Activated T-cell treated with anti-CD3 and anti-CD28 coated beads, Interleukin-2, amount 50 U/mL, for 48 hours (primary cell): ENCODE data around the gene PABPN1L.

Experiments
- DNase-seq, 2 experiments: peaks; one replicate each; pipeline ENCODE4 v3.0.0-alpha.2; 2020

Gene PABPN1L

DNA sequence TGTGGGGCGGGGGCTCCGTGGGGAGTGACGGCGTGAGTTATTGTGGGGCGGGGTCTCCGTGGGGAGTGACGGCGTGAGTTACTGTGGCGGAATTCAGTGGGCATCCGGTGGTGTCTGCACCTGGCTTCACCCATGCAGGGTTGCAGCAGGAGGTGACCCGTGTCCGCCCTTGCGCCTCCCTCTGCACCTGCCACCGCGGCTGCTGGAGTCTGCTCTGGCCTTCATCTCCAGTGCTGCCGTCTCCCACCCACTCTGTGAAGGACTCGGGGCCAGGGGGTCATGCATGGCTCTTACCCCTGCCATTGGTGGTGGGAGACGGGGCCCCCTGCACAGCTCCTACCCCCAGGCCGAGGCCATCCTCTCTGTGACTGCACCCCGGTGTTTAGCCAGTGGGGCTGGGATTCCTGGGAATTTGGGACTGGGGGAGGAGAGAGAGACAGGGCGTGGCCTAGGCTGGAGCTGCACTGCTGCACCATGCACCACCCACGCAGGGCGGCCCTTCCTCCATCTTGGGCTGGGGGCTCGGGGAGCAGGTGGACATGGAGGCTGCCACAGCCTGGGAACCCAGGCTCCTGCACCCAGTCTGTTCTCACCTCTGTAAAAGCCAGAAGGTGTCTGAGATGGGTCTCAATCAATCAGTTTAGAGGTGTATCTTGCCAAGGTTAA is 1.3 kb upstream of the PABPN1L start:
- no peak for DNase-seq

DNA sequence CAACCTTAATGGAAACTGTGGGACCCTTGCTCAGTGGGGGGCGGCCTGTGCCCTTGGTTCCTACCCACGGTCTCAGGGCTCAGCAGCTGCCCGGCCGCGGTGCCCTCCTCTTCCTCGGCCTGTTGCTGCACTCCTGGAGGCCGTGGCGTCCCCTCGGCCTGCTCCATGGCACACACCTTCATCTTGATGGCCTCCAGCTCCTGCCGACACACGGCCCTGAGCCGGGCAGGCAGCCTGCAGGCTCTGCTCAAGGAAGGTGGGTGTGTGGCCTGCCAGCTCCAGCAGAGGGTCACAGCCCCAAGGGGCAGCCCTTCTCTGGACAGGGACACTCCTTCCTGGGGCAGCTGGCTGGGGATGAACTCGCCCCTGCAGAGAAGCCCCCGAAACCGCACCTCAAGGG is 718 bp downstream of the PABPN1L start:
- no peak for DNase-seq

DNA sequence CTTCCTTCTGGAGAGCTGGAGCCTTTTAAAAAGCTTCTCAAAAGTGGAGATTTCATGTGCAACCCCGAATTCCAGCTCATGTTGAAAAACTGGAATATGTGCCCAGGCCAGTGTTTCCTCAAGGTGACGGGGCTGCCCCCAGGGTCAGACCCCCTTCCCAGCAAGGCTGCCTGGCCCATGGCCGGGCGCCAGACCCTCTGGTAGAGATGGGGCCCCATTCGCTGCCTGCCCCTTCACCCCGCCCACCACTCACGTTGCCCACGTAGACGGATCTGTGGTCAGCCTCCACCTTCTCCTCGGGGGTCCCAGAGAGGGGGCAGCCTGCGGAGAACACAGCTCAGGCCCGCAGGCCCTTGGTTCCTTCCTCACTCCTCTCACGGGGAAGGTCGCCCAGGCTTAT is 1.1 kb downstream of the PABPN1L start:
- DNase-seq: no peak

DNA sequence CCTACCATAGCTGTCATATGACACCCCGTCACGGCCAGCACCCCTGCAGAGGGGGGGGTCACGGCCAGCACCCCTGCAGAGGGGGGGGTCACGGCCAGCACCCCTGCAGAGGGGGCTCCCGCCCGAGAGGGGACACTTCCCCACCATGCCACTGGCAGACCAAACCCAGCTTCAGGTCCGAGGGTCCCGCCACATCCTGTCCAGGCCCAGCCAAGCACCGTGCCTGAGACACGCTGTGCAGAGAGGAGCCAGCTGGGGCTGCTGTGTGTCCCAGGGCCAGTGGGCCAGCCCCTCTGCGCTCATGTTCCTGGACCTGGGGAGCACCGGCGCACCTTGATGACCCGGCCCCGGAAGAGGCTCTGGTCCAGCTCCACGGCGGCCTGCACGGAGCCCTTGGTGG is 1.9 kb downstream of the PABPN1L start:
- no peak for DNase-seq

DNA sequence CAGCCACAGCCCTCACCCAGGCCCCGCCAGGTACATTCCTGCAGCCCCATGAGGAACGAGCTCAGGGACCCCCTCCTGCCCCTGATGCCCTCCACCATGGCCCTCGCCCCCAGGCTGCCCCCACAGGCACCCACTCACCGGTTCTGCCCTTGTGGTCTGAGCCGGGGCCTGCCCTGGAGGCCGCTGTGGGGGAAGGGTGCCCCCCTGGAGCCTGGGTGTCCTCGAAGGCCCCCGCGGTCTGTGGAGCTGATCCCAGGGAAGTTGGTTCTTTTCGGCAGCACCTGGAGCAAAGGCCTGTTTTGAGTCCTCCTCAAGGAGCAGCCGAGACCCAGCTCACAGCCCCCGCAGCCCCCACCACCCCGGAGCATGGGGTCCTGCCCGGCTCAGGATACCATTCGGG is 2.4 kb downstream of the PABPN1L start:
- DNase-seq: no peak

DNA sequence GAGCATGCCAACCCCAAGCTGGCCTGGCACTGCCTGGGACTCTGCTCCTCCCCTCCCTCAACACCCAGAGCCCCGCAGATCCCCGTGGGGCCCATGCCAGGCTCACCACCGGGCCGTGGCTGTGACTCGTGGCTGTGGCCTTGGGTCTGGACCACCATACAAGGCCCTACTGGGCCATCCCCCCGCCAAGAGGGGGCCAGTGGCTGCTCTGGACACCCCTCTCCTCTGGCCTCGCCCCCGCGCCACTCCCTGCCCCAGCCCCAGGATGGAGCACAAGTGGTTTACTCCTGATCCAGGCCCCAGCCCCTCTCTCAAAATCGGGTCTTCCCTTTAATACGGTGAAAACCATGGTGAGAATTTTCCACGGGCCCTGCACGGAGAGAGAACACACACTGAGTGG is 3.0 kb downstream of the PABPN1L start:
- no peak for DNase-seq

DNA sequence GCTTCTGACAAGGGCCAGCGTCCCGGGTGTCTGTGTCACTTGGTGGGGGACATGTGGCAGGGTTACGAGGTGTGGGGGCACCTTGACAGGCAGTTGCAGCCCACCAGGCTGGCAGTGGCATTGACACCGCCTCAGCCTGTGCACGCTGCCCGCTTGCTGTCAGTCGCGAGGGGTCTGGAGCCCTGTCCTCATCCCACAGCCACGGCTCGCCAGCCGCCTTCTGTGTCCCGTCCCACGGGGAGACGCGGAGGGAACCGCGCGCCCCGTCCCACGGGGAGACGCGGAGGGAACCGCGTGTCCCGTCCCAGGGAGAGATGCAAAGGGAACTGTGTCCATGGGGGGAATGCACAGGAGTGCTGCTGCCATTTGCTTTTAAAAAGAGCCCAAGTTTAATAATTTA is 3.5 kb downstream of the PABPN1L start:
- DNase-seq: no peak

DNA sequence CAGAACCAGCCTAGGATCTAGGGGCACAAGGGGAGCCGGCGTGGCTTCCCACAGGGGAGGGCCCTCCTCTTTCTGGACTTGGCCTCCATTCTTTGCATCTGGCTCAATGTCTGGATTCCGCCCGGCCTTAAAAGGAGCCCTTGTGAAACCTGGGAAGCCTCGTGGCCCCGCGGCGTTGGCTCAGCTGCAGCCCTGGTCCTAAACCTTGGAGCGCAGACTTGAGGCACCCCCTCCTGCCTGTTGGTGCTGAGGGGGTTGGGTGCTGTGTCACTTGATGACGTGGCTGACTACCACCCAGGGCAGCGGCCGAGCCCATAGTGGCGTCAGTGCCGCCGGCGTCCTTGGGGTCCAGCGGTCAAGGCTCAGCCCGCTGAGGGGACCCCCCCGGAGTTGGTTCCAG is 5.1 kb downstream of the PABPN1L start:
- no peak for DNase-seq

DNA sequence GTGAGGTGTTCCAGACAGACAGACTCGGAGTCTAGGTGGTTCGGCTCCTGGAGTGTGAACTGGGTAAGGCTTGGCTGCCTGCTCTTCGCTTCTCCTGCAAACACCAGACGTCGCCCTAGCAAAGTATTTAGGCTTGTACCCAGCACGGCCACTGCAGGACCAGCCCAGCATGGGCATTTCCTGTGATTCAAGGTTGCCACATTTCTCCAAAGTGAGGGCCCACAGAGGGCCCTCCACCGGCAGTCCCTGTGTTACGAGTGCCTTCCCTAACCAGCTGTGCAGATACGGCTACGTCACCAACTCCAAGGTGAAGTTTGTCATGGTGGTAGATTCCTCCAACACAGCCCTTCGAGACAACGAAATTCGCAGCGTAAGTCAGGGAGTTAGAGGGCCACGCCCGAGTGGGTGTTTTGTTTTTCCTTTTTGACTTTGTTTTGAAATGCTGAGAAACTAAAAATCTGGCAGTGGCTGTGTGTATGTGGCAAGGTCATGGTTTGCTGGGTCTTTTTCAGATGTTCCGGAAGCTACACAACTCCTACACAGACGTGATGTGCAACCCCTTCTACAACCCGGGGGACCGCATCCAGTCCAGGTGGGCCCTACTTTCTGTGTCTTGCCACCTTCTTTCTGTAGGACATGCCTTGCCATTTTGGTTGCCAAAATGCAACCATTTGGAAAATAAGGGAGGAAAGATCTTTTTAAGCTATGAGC is 6.9 kb downstream of the PABPN1L start:
- DNase-seq: no peak

DNA sequence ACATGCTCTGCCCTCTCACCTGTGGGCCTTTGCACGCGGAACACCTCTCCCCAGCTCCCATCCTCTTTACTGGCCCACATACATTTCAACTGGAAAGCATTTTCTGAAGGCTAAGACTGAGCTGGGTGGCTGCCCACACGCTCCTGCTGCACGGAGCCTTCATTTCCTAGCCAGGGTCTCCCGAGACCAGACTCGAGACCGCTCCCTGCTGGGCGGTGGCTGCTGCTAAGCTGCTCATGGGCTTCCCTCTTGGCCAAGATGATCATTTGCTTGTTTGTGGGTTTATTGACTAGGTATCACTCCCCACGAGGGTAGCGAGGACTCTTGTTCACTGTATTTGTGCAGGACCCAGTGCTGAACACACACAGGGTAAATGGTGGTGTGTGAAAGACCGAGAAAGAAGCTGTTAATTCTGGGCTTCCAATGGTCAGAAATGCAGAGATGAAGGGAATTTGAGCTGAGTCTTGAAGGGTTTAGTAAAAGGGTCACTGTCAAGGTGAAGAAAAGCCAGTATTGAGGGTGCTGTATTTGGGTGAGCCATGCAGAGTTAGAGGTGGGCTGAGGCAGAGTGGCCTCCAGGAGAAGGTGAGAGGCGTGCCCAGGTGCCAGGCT is 8.6 kb downstream of the PABPN1L start:
- DNase-seq: peak; percentile 84 to 85

DNA sequence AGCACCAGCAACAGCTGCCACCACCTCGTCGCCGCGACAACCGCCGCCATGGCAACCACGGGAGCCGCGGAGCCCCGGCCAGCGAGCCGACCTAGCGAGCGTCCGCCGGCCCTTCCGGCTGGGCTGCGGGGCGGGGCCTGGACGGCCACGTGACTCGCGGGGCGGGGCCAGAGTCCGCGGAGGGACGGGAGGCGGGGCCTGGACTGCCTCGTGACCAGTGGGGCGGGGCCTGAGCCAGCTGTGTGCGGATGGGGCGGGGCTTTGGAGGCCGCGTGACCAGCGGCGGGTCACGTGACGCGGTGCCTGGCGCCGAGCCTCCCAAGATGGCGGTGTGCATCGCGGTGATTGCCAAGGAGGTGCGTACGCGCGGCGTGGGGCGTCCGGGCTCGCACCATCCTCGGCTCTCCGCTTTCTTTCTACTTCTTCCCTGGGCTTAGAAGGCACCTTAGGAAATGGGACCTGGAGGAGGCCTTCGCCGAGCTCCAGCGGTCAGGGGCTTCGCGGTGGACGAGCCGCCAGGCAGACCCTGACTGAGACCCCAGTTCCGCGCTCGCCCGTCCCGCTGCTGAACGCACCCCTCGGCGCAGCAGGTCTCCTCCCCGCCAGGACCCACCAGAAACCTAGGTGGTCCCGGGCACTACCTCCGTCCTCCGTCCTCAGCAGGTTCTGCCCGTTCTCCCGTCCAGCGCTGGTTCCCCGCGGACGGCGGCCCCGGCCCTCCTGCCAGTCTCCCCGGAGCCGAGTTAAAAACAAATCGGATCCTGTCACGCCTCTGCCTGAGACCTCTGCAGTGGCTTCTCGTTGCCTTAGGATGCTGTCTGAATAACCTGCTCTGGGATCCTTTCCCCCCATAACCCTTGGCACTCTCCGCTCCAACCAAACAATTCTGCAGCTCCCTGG is 9.4 kb downstream of the PABPN1L start, which contains the start of the genes GALNS and TRAPPC2L:
TSS of gene GALNS (minus strand) at position 120 of the 900 bp plus-strand sequence. CDS start at position 50, 70 bp downstream.
TSS of gene TRAPPC2L (plus strand) at position 300 of the 900 bp plus-strand sequence. CDS start at position 324, 24 bp downstream.
- peak; percentile 99 to 100 for DNase-seq

DNA sequence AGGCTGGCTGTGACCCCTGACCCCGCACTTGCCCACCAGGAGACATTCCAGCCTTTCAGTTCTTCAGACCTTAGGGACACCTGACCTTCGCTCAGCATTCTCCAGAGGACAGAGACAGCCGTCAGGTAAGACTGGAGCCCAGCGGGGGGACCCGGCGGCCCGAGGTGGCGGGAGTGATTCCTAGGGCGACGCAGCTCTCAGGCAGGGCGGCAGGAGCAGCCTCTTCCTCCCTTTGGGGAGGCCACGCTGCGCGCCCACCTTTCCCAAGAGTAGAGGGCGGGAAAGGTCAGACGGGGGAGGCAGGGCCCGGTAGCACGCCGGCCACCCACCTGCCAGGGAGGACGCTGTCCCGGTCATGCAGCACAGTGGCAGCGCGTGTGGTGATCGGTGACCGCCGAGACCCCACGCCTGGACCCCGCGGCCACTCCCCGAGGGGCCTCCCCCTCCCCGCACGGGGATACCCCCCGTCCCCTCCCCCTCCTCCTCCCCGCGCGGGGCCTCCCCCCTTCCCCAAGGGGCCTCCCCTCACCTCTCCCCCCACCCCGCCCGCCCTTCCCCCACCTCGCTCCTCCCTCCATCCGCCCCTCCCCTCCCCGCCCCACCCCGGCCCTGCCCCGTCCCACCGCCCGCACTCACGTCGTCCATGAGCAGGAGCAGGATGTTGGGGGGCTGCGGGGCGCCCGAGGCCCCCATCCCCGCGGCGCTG is 10.2 kb downstream of the PABPN1L start:
- DNase-seq: peak; percentile 24 to 36

DNA sequence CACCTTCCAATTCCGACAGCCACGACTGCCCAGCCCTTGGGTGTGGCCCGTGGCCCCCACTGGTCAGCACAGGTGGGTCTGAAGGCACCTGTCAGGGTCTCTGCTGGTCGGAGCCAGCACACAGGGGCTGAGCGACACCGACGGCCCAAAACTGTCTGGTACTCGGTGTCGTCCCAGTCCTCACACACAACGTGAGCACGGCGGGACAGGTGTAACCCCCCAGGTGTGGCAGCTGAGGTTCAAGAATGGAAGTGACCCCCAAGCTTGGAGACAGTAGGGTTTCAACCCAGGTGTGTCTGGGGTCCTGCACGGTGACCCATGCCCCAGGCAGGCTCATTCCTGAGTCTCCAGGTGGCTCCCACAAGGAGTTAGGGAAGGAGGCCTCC is 10.7 kb downstream of the PABPN1L start:
- no peak for DNase-seq

DNA sequence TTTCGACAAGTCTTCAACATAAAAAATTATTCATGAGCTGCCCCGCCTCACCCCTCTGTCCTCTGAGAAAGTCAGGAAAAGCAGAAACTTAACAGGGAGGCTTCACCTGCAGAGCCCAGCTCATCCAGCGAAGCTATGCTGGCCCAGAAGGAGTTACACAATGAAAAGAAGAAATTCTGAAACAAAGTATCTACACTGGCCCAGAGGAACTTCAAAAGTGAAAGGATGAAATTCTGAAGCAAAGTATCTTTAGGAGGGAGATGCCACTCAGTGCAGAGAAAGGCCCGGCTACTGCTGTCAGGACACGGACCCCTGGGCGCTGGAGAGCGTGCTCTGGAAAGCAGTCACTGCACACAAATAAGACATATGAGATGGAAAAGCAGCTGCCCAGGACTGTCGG is 11.3 kb downstream of the PABPN1L start:
- DNase-seq: no peak

DNA sequence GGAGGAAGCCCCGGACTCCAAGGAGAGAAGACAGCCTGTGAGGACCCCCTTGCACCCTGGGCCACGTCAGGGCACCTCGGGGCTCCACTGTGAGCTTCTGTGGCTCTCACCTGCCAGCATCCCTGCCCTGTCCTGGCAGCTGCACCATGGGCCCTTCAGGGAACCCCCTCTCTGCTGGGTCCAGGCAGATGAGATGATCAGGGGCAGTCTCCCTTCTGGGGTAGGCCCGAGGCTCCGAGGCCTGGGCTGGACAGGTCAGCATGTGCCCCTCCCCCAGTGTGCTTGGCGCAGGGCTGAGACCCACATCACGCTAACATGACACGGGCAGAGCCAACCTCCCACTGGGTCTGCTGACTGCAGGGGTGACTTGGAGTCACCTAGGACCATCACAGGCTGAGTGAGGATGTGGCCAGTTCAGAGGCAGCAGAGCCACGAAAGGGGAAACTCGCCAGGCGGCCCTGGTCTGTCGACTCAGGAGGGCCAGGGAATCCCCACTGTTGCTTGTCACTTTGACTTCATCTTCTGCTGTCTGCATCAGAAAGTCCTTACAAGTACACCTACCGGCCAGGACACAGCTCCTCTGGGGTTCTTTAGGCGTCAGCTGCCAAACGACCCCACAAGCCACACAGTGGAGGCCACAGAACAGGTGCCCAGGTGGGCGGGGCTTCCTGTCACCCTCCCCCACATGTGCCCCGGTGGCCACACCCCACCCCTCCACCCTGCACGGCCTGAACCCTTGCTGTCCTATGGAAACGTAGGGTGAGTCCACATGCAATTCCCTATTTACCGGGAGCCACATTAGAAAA is 12.0 kb downstream of the PABPN1L start:
- DNase-seq: peak; percentile 46 to 60

DNA sequence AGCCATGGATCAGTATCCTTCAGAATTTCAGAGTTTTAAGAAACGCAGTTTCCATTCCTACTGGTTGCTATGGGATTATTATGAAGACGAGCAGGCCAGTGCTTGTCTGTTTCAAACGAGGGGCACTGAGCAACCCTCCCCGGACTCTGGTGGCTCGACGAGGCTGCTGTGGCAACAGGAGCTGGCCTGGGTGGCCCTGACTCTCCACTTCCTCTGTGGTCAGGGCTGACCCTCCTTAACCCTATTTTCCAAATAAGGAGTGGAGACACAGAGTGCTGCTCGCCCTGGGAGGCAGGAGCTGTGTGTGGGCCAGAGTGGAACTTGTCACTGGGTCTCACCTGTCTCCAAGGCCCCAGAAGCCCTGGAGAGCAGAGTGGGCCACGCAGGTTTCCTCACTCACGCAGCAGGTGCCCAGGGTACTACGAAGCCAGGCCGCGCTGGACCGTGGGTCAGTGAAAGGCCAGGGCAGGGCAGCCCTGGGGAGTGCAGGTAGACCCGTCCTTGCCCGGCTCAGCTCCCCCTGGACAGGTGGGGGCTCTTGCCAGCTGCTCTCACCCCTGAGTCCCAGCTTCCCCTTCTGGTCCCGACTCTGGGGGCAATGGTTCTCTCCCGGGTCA is 13.0 kb downstream of the PABPN1L start:
- no peak for DNase-seq

DNA sequence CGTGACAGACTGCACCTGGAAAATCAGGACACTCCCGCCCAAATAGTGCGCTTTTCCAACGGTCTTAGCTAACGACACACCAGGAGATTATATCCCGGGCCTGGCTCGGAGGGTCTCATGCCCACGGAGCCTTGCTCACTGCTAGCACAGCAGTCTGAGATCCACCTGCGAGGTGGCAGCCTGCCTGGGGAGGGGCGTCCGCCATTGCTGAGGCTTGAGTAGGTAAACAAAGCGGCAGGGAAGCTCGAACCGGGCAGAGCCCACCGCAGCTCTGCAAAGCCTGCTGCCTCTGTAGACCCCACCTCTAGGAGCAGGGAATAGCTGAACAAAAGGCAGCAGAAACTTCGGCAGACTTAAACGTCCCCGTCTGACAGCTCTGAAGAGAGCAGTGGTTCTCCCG is 14.8 kb downstream of the PABPN1L start:
- DNase-seq: no peak

DNA sequence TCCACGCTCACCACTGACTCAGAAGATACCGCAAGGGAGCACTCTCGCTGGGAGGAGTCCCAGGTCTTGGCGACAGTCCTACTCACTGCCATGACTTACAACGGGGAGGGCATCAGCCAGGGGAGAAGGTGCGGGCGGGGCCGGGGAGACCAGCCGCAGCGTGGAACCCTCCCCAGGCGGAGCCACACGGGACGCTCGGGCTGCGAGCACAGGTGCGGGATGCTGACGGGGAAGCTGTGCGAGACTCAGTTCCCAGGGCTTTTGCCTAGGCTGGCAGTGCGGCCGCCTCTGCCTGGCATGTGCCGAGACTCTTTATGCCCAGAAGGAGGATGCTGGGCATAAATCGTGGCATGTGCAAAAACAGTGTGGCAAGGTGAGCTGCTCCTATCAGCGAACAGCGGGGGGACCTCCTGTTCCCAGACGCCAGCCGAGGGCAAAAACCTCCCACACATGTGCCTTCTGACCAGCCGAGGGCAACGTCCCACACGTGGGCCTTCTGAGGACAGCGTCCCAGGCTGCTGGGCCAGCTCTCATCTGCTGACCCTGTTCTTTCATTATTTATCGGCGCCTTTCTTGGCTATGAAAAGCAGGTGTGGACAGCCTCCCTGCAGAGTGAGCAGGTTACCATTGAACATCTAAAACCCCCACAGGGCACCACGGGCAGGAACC is 15.8 kb downstream of the PABPN1L start:
- DNase-seq: no peak

DNA sequence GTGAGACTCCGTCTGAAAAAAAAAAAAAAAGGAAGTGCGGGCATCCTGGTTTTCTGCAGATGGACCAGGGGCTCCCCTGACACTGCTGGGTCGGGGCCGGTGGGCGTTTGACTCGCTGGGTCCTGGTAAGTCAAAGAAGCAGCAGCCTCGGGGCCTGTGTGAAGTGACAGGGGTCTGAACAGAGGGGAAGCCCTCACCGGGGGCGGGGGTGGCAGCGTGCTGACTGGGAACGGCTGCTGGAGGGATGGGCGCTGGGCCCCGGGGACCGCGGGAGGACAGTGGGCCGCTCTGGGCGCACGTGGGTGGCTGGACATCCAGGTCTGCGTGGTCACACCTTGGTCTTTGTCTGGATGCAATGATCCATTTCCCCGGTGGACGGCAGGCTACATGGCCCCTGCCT is 17.9 kb downstream of the PABPN1L start:
- no peak for DNase-seq

DNA sequence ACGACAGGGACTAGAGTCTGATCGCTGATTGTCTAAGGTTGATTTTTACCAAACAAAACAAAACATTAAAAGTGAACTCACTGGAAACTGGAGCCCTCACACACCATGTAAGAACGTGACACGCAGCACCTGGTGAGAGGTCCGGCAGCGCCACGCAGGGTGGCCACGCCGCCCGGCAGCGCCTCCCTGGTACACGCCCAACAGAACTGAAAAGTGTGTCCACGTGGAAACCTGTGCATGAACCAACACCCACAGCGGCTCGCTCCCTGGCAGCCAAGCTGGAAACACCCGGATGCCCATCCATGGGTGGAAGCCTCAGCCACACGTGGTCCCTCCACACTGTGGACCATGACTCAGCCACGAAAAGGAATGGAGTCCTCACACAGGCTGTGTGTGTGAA is 18.8 kb downstream of the PABPN1L start:
- no peak for DNase-seq
